ENCODE results near the gene RASL10B.

- TF ChIP-seq OSR1 (CRISPR knock-in tag; IDR thresholded peaks at IDR 0.05): no peak
- no peak for TF ChIP-seq PPARA (CRISPR knock-in tag; IDR thresholded peaks at IDR 0.05; ENCODE audit: borderline replicate concordance)
- no peak for TF ChIP-seq ZFP3 (CRISPR knock-in tag; IDR thresholded peaks at IDR 0.05)
- no peak for TF ChIP-seq GLIS3 (CRISPR knock-in tag; IDR thresholded peaks at IDR 0.05)
- no peak for TF ChIP-seq CSDC2 (CRISPR knock-in tag; IDR thresholded peaks at IDR 0.05)
- no peak for TF ChIP-seq ZC3H10 (CRISPR knock-in tag; IDR thresholded peaks at IDR 0.05)
- TF ChIP-seq TSHZ2 (CRISPR knock-in tag; IDR thresholded peaks at IDR 0.05): no peak
- TF ChIP-seq CSRNP3 (CRISPR knock-in tag; IDR thresholded peaks at IDR 0.05): no peak
- TF ChIP-seq ZFP30 (CRISPR knock-in tag; IDR thresholded peaks at IDR 0.05): no peak
- TF ChIP-seq RARB (CRISPR knock-in tag; IDR thresholded peaks at IDR 0.05): no peak
Observed at GRCh38 chr17:35747540-35748017, 16.1 kb downstream of the RASL10B start.
